ENCODE measurements around the gene CCDC88C.

The CCDC88C gene

GRCh38 chr14:91396959-91397815 lies 20.4 kb downstream of the CCDC88C start:
- DNase-seq, result no peak

GRCh38 chr14:91396013-91396660 lies 21.5 kb downstream of the CCDC88C start:
- DNase-seq, result no peak

- no peak for DNase-seq
Measured at GRCh38 chr14:91395466-91395865, 22.2 kb downstream of the CCDC88C start.

GRCh38 chr14:91394105-91395081 lies 23.2 kb downstream of the CCDC88C start:
- DNase-seq, result no peak

- no peak for DNase-seq
Measured at GRCh38 chr14:91392623-91393303, 24.9 kb downstream of the CCDC88C start.

- no peak for DNase-seq
Measured at GRCh38 chr14:91390165-91390778, 27.3 kb downstream of the CCDC88C start.

- DNase-seq, result no peak
Measured at GRCh38 chr14:91389150-91389549, 28.5 kb downstream of the CCDC88C start.

- DNase-seq, result no peak
Measured at GRCh38 chr14:91388551-91388975, 29.1 kb downstream of the CCDC88C start.

GRCh38 chr14:91387951-91388381 lies 29.7 kb downstream of the CCDC88C start:
- no peak for DNase-seq

- peak; percentile 84 for DNase-seq
Measured at GRCh38 chr14:91387169-91387835, 30.3 kb downstream of the CCDC88C start.

- no peak for DNase-seq
Measured at GRCh38 chr14:91385697-91386096, 31.9 kb downstream of the CCDC88C start.

GRCh38 chr14:91385224-91385623 lies 32.4 kb downstream of the CCDC88C start:
- no peak for DNase-seq

GRCh38 chr14:91383439-91383838 lies 34.2 kb downstream of the CCDC88C start:
- DNase-seq, result no peak

- no peak for DNase-seq
Measured at GRCh38 chr14:91381801-91382670, 35.6 kb downstream of the CCDC88C start.

GRCh38 chr14:91380610-91381371 lies 36.8 kb downstream of the CCDC88C start:
- DNase-seq, result peak; percentile 90

GRCh38 chr14:91380123-91380522 lies 37.5 kb downstream of the CCDC88C start:
- DNase-seq, result no peak

- no peak for DNase-seq
Measured at GRCh38 chr14:91379579-91379932, 38.1 kb downstream of the CCDC88C start.

GRCh38 chr14:91378930-91379578 lies 38.6 kb downstream of the CCDC88C start:
- no peak for DNase-seq
